NCI-H2171 treated with DMSO at 0.1 percent for 48 hours (cell line): ENCODE results near the gene OR4F15.
"Not testable (repeated sequence)": the region's sequence is repeated elsewhere in the genome, so short reads cannot be mapped to it uniquely, and the experiment has no call there.

Experiments
- DNase-seq: peaks from one replicate; lab custom pipeline; 2025; lab: John Stamatoyannopoulos, UW

OR4F15 gene, protein sequence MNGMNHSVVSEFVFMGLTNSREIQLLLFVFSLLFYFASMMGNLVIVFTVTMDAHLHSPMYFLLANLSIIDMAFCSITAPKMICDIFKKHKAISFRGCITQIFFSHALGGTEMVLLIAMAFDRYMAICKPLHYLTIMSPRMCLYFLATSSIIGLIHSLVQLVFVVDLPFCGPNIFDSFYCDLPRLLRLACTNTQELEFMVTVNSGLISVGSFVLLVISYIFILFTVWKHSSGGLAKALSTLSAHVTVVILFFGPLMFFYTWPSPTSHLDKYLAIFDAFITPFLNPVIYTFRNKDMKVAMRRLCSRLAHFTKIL

GRCh38 chr15:101811902-101812301 is at the start of gene OR4F15:
Gene OR4F15, plus strand, starts transcription at chr15:101812202. Its CDS starts 5,985 bp downstream, at chr15:101818187.
- no peak for DNase-seq

DNA sequence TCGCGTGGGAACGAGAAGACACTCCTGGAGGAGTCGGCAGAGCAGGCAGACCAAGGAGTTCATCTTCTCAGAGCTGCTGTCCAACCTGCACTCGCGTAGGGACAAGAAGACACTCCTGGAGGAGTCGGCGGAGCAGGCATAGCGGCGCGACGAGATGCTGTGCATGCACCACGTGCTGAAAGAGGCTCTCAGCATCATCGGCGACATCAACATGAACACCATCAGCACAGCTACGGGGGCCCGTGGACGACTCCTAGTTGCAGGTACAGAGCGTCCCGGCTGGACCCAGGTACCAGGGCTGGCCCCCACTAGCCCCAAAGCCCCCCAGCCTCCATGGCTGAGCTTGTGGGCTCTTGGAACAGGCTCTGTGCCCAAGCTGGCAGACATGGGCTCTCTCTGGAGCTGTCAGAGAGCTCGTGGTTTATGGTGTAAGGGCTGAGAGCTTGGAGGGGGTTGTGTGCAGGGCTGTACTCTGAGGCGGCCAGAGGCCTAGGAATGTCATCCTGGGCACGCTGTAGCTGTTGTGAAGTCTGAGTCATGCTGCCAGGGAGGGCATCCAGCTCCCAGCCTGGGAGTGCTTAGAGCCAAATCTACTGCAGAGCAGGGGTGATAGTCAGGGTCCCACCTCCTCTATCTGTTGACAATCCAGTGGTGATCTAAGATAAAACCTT is 47.2 kb upstream of the OR4F15 start:
- DNase-seq, result not testable (repeated sequence)

GRCh38 chr15:101765340-101765671 is 46.7 kb upstream of the OR4F15 start:
- DNase-seq, result not testable (repeated sequence)

GRCh38 chr15:101765772-101766456 is 46.1 kb upstream of the OR4F15 start:
- no peak for DNase-seq

GRCh38 chr15:101767083-101767640 is 44.8 kb upstream of the OR4F15 start:
- DNase-seq, result not testable (repeated sequence)

DNA sequence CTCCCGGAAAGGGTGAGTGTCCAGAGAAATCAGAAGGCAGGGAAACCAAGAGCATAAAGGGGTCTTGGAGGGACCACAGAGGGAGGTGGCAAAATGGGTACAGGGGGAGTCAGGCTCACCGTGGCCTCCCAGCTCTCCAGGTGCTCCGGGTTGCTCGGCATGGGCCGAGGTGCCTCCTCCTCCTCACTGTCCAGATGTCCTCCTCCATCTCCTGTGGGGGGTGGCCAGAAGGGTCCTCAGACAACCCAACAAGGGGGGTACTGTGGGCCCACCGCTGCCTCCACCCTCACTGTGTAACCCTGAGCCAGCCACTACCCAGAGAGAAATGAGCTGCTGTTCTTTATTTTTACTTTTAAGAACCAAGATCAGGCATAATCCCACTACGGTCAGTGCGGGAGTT is 39.1 kb upstream of the OR4F15 start:
- DNase-seq, result no peak

GRCh38 chr15:101773496-101774100 is 38.4 kb upstream of the OR4F15 start:
- peak; percentile 6 for DNase-seq

GRCh38 chr15:101775136-101775535 is 36.9 kb upstream of the OR4F15 start:
- DNase-seq, result no peak

- not testable (repeated sequence) for DNase-seq
Observed at GRCh38 chr15:101778576-101778975, 33.4 kb upstream of the OR4F15 start.

DNA sequence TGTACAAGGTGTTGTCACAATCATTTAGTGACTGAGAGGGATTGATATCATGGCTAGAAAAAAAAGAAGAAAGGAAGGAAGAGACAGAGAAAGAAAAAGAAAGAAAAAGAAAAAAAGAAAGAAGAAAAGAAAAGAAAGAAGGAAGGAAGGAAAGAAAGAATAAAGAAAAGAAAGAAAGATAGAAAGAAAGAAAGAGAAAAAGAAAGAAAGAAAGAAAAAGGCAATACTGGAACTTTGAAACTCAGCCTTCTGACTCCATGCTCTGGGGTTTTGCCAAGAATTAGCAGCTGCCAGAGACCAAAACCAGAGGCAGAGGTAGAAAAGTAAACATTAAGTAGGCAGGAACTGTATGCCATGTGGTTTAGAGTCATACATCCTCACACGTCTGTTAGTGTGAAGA is 31.8 kb upstream of the OR4F15 start:
- DNase-seq, result peak; percentile 12

GRCh38 chr15:101781928-101782327 is 30.1 kb upstream of the OR4F15 start:
- DNase-seq, result no peak

DNA sequence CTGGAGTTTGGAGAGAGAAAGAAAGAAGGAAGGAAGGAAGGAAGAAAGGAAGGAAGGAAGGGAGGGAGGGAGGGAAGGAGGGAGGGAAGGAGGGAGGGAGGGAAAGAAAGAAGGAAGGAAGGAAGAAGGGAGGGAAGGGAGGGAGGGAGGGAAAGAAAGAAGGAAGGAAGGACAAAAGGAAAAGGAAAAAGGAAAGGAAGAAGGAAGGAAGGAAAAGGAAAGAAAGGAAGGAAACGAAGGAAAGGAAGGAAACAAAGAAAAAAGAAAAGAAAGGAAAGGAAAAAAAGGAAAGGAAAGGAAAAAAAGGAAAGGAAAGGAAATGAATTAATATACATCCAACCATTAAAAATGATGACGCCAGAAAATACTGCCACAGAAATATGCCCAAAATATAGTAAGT is 27.4 kb upstream of the OR4F15 start:
- no peak for DNase-seq

DNA sequence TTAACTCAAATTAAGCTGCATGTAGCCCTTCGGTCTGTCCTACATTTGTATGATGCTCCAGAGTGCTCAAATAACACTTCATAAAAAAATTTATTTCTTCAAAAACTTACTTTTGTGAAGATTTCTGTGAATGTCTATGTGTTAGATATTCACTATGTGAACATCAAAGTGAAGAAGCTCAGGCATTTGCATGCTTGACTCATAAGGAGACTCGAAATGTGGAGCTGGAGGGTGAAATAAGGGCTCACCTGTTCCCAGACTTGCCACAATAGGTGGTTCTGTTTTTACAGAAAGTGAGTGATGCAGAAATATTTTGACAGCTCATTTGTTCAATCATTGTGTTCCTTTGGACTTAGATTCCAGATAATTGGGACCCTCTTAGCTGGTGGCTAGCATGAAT is 25.6 kb upstream of the OR4F15 start:
- DNase-seq, result not testable (repeated sequence)

- DNase-seq, result not testable (repeated sequence)
Observed at GRCh38 chr15:101788001-101788400, 24.0 kb upstream of the OR4F15 start.

- DNase-seq, result not testable (repeated sequence)
Observed at GRCh38 chr15:101788503-101789269, 23.3 kb upstream of the OR4F15 start.

DNA sequence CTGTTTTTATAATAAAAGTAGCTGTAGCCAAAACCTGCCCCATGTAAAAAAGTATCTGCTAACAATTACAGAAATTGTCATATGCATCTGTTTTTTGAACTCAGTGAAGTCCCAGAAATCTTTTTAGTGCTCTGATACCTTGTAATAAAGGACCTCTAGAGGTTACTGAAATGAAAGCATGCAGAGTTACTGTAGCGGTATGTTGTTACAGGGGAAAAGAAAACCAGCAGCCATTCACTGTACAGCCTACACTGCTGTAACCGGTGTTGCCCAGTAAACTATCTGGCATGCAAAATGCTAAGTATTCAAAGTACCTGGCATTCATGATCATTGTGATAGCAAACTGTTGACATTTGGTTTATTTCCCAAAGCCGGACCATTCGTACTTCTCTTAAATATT is 21.3 kb upstream of the OR4F15 start:
- DNase-seq, result not testable (repeated sequence)

GRCh38 chr15:101793981-101794380 is 18.0 kb upstream of the OR4F15 start:
- not testable (repeated sequence) for DNase-seq

- DNase-seq, result no peak
Observed at GRCh38 chr15:101795455-101795854, 16.5 kb upstream of the OR4F15 start.

DNA sequence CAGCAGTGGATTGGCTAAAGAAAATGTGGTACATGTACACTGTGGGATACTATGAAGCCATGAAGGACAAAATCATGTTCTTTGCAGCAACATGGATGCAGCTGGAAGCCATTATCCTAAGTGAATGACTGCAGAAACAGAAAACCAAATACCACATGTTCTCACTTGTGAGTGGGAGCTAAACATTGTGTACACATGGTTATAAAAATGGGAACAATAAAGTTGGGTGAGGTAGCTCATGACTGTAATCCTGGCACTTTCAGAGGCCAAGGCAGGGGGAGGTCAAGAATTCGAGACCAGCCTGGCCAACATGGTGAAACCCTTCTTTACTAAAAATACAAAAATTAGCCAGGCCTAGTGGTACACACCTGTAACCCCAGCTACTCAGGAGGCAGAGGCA is 12.3 kb upstream of the OR4F15 start:
- no peak for DNase-seq

DNA sequence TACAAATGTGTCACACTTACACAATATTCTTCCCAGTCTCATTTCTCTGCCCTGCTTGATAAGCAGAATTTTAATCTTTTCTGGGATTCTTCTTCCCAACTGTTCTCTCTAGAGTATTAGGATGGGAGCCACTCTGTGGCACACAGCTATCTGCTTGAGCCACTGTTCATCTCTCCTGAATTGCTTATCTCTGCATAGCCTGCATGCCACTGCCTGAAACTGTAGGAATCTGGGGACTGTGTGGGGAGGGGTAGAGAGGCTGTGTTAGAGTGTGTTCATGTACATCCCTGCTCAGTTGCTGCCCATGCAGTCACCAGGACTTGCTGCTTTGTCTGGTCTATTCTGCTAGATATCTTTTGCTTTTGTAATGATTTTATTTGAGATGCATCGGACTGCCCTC is 11.0 kb upstream of the OR4F15 start:
- DNase-seq, result no peak

- no peak for DNase-seq
Observed at GRCh38 chr15:101803209-101803608, 8.8 kb upstream of the OR4F15 start, which contains the start of gene OR4F6. Gene OR4F6, plus strand, starts transcription at chr15:101803509. Its CDS starts 2,211 bp downstream, at chr15:101805720.
